GM13976 (cell line): ENCODE results near the gene UROD.
A peak's percentile ranks its signal among the peaks of the same experiment; 100 is the strongest.

ENCODE experiments used
- DNase-seq: peaks from one replicate; pipeline ENCODE4 v3.0.0; 2012; ENCODE audit warnings: low spot score
- CTCF ChIP-seq: IDR thresholded peaks from 2 replicates; pipeline ENCODE4 v1.5.1; 2012; ENCODE audit warnings: borderline replicate concordance, mild to moderate bottlenecking; ENCODE audit not compliant: insufficient read depth; ENCODE audit errors: extremely low read depth, missing control alignments, control extremely low read depth
- in situ Hi-C: fragments of 300-500 bp; cut with MboI; formaldehyde crosslinking; loops from one replicate; pipeline ENCODE4 v1.12.0; 2022; ENCODE audit warnings: low sequenced_read_pairs, mixed read lengths, inconsistent platforms; ENCODE audit not compliant: unreplicated experiment

UROD gene

GRCh38 chr1:45023663-45024062 is 11.6 kb downstream of the UROD start:
- in situ Hi-C loops = no loop called here
- no peak for DNase-seq
- TF ChIP-seq CTCF = no peak

DNA sequence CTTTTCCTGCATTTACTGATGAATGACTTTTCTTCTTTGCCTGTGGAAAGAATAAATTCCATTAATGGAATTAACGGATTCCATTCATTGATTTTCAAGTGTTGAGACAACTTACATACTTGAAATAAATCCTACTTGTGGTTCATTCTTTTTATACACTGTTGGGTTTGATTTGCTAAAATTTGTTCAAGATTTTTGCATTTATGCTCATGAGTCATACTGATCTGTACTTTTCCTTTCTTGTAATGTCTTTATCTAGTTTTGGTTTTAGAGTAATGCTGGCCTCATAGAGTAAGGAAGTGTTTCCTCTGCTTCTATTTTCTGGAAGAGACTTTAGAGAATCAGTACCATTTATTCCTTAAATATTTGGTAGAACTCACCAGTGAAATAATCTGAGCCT is 14.4 kb downstream of the UROD start:
- TF ChIP-seq CTCF = no peak
- no peak for DNase-seq
- in situ Hi-C loops = no loop called here

- DNase-seq = no peak
- in situ Hi-C loops = loop anchor here (10.0 kb wide), 1 partner anchor 62 kb away; no protein-coding TSS in a partner anchor
Measured at GRCh38 chr1:45032837-45033236, 20.8 kb downstream of the UROD start.

DNA sequence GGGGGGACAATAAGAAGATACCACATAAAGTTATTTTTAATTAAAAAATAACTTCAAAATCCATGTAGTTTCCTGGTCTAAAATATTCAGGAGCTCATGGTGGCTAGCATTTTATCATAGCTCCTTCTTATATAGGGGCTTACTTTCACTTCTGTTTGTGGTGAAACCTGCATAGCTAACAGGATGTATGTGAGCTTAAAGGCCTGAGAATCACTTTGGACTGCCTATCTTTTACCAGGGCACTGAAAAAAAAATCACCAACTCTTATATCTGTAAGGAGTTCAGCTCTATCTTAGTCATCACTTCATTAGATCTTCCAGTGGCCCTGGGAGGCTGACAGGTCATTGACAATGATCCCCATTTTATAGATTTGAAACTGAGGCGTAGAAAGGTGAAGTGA is 21.3 kb downstream of the UROD start:
- in situ Hi-C loops = loop anchor here (10.0 kb wide), 1 partner anchor 61 kb away; no protein-coding TSS in a partner anchor
- DNase-seq = peak; percentile 69
- no peak for TF ChIP-seq CTCF

More at GRCh38 chr1:45032837-45033236, 20.8 kb downstream of the UROD start:
- TF ChIP-seq CTCF = no peak

- in situ Hi-C loops = loop anchor here (10.0 kb wide), 1 partner anchor 59 kb away; no protein-coding TSS in a partner anchor
- no peak for DNase-seq
Measured at GRCh38 chr1:45035631-45036301, 23.7 kb downstream of the UROD start.

DNA sequence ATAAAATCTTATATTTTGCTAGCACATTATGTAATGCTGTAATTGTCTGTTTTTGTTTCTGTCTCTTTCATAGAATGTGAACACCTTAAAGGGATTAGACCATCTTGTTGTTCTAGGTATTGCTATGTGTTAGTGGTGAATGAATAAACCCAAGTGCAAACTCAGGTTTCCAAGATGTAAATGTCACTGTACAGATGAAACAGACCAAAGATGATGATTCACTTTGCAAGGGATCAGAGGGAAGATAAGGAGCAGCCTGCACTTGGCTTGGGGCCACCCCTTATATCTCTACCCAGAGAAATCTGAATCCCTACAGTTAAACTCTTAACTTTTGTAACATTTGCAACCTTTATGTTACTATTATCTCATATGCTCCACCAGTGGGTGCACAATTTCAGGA is 25.4 kb downstream of the UROD start:
- in situ Hi-C loops = loop anchor here (10.0 kb wide), 1 partner anchor 57 kb away; no protein-coding TSS in a partner anchor
- TF ChIP-seq CTCF = no peak
- no peak for DNase-seq

More at GRCh38 chr1:45035631-45036301, 23.7 kb downstream of the UROD start:
- no peak for TF ChIP-seq CTCF

GRCh38 chr1:45038240-45038639 is 26.2 kb downstream of the UROD start:
- in situ Hi-C loops = loop anchor here (10.0 kb wide), 1 partner anchor 57 kb away; no protein-coding TSS in a partner anchor
- TF ChIP-seq CTCF = no peak
- DNase-seq = no peak
